OCI-LY1 (cell line): ENCODE results near the gene PRPSAP2.
"Not testable (repeated sequence)": the region's sequence is repeated elsewhere in the genome, so short reads cannot be mapped to it uniquely, and the experiment has no call there.

Experiments used
- H2AFZ ChIP-seq: fragments of 200-600 bp; sonication (generic), shearing (Covaris generic); 2 replicates; pipeline ENCODE4 v1.6.0; 2014; ENCODE audit warnings: antibody characterized with exemption, mild to moderate bottlenecking, low read length
- H3F3A ChIP-seq: fragments of 200-600 bp; sonication (generic), shearing (Covaris generic); 2 replicates; pipeline ENCODE4 v1.6.0; 2014; ENCODE audit warnings: mild to moderate bottlenecking, antibody characterized with exemption, low read length, moderate library complexity; ENCODE audit not compliant: insufficient read depth
- H3K27ac ChIP-seq: fragments of 200-600 bp; sonication (generic); 2 replicates; pipeline ENCODE4 v1.5.1; 2014; ENCODE audit warnings: low read length, mixed run types, mild to moderate bottlenecking, low read depth; ENCODE audit not compliant: poor library complexity, severe bottlenecking
- H3K27me3 ChIP-seq: fragments of 200-600 bp; sonication (generic); 2 replicates; pipeline ENCODE4 v1.6.0; 2014; ENCODE audit warnings: antibody characterized with exemption, mild to moderate bottlenecking, low read length, moderate library complexity; ENCODE audit not compliant: insufficient read depth
- H3K36me3 ChIP-seq: fragments of 200-600 bp; sonication (generic); 2 replicates; pipeline ENCODE4 v1.6.1; 2014; ENCODE audit warnings: mild to moderate bottlenecking, antibody characterized with exemption, low read length, moderate library complexity, mixed read lengths; ENCODE audit not compliant: insufficient read depth
- H3K4me1 ChIP-seq: fragments of 200-600 bp; sonication (generic); 2 replicates; pipeline ENCODE4 v1.5.1; 2014; ENCODE audit warnings: mild to moderate bottlenecking, low read length, moderate library complexity; ENCODE audit not compliant: insufficient read depth, severe bottlenecking
- H3K4me2 ChIP-seq: fragments of 200-600 bp; sonication (generic), shearing (Covaris generic); 2 replicates; pipeline ENCODE4 v1.6.1; 2014; ENCODE audit warnings: low read length
- H3K4me3 ChIP-seq: fragments of 200-600 bp; sonication (generic); 2 replicates; pipeline ENCODE4 v1.5.1; 2014; ENCODE audit warnings: low read length, low read depth, mild to moderate bottlenecking, mixed read lengths; ENCODE audit not compliant: poor library complexity, severe bottlenecking
- H3K79me2 ChIP-seq: fragments of 200-600 bp; shearing (Covaris generic); 2 replicates; pipeline ENCODE4 v1.6.1; 2016; ENCODE audit warnings: mixed run types, low read length, mixed read lengths; ENCODE audit not compliant: insufficient read depth
- H3K9ac ChIP-seq: fragments of 200-600 bp; sonication (generic), shearing (Covaris generic); 2 replicates; pipeline ENCODE4 v1.6.1; 2014; ENCODE audit warnings: mild to moderate bottlenecking, low read length, mixed read lengths
- H3K9me2 ChIP-seq: fragments of 200-600 bp; sonication (generic), shearing (Covaris generic); 2 replicates; pipeline ENCODE4 v1.6.1; 2014; ENCODE audit warnings: low read depth, mild to moderate bottlenecking, low read length, mixed read lengths
- H3K9me3 ChIP-seq: fragments of 200-600 bp; shearing (Covaris generic); 2 replicates; pipeline ENCODE4 v1.6.1; 2014; ENCODE audit warnings: low read length, mixed read lengths
- H4K20me1 ChIP-seq: fragments of 200-600 bp; sonication (generic), shearing (Covaris generic); 2 replicates; pipeline ENCODE4 v1.6.0; 2016; ENCODE audit warnings: mild to moderate bottlenecking, low read length; ENCODE audit not compliant: insufficient read depth
- CTCF ChIP-seq: fragments of 200-600 bp; sonication (generic), shearing (Covaris generic); IDR thresholded peaks from 2 replicates; pipeline ENCODE4 v1.5.1; 2017; ENCODE audit warnings: mild to moderate bottlenecking, antibody characterized with exemption, low read length, moderate library complexity, mixed read lengths
- EZH2 ChIP-seq: fragments of 200-600 bp; sonication (generic), shearing (Covaris generic); IDR thresholded peaks from 2 replicates; pipeline ENCODE4 v1.8.0; 2017; ENCODE audit warnings: borderline replicate concordance, mixed run types, mild to moderate bottlenecking, antibody characterized with exemption, low read length, moderate library complexity, mixed read lengths

PRPSAP2 gene

GRCh38 chr17:18857864-18858566, at the start of gene PRPSAP2:
Gene PRPSAP2, plus strand, starts transcription at chr17:18858131. Its CDS starts 7,703 bp downstream, at chr17:18865834.
- peaks cover 43% of the 10 kb centered on the region for H3K79me2 ChIP-seq
- TF ChIP-seq EZH2 (no peak), CTCF (no peak)
- H3K27ac ChIP-seq, result peak within 1 kb of the TSS; percentile 81
- H4K20me1 ChIP-seq, result no peaks in the 10 kb centered on the region
- peak within 1 kb of the TSS; percentile 94 for H3K4me2 ChIP-seq
- H3K36me3 ChIP-seq, result peaks cover 9% of the 10 kb centered on the region; the same call in 1 of the 2 replicates
- peak within 1 kb of the TSS; percentile 80 for H3K9ac ChIP-seq
- no peaks in the 10 kb centered on the region for H3K27me3 ChIP-seq
- no peaks in the 10 kb centered on the region for H3K9me2 ChIP-seq
- no peaks in the 10 kb centered on the region for H3K9me3 ChIP-seq
- H3F3A ChIP-seq, result no peaks in the 10 kb centered on the region
- no peak within 1 kb of the TSS for H2AFZ ChIP-seq
- H3K4me3 ChIP-seq, result peak within 1 kb of the TSS; percentile 100
- H3K4me1 ChIP-seq, result peaks cover 46% of the 10 kb centered on the region

- not testable (repeated sequence) for H3F3A ChIP-seq, H3K27me3 ChIP-seq, H3K4me2 ChIP-seq, H3K9me2 ChIP-seq, H3K4me3 ChIP-seq, H2AFZ ChIP-seq, H4K20me1 ChIP-seq, H3K9ac ChIP-seq, H3K36me3 ChIP-seq, H3K27ac ChIP-seq, H3K9me3 ChIP-seq, H3K79me2 ChIP-seq, H3K4me1 ChIP-seq
Observed at GRCh38 chr17:18815924-18816323, 42.0 kb upstream of the PRPSAP2 start.

GRCh38 chr17:18816489-18817371, 41.2 kb upstream of the PRPSAP2 start:
- H2AFZ ChIP-seq, H3K4me3 ChIP-seq, H3K36me3 ChIP-seq, H3K9me2 ChIP-seq, H4K20me1 ChIP-seq, H3F3A ChIP-seq, H3K4me1 ChIP-seq, H3K27ac ChIP-seq, H3K27me3 ChIP-seq, H3K4me2 ChIP-seq, H3K79me2 ChIP-seq, H3K9me3 ChIP-seq, H3K9ac ChIP-seq: not testable (repeated sequence)
- TF ChIP-seq CTCF, result peak; percentile 57

GRCh38 chr17:18821430-18821829, 36.5 kb upstream of the PRPSAP2 start:
- not testable (repeated sequence) for H3K27me3 ChIP-seq, H3K36me3 ChIP-seq, H2AFZ ChIP-seq, H3K9ac ChIP-seq, H3F3A ChIP-seq, H3K4me2 ChIP-seq, H3K4me1 ChIP-seq, H3K9me2 ChIP-seq, H4K20me1 ChIP-seq, H3K27ac ChIP-seq, H3K9me3 ChIP-seq, H3K4me3 ChIP-seq, H3K79me2 ChIP-seq

GRCh38 chr17:18827613-18828012, 30.3 kb upstream of the PRPSAP2 start:
- H3F3A ChIP-seq, H3K9me3 ChIP-seq, H2AFZ ChIP-seq, H3K9me2 ChIP-seq, H3K36me3 ChIP-seq, H3K9ac ChIP-seq, H3K4me1 ChIP-seq, H3K79me2 ChIP-seq, H4K20me1 ChIP-seq, H3K27ac ChIP-seq, H3K27me3 ChIP-seq, H3K4me2 ChIP-seq, H3K4me3 ChIP-seq: not testable (repeated sequence)
